ENCODE results near the gene ROR2. TPM values are rescaled to one million over a fixed set of nuclear protein-coding genes. Genes with fewer than 3 reads are reported as not detected.

Gene ROR2
- total and polyA plus RNA-seq, 2 experiments from 2014 or later = 7.1 to 12.9 TPM

- H3K79me2 ChIP-seq (ENCODE audit: insufficient read depth) = peaks cover 28% of the 10 kb centered on the region
- 45 to 50% methylated on average over 1 of the region's 1 CpG for whole genome bisulfite sequencing, 2 experiments (ENCODE audit: low coverage in 1 of 2, low lambda C conversion rate in 2 of 2, missing lambda C conversion rate in 2 of 2)
Observed at GRCh38 chr9:91905237-91905650, 44.8 kb downstream of the ROR2 start.

GRCh38 chr9:91904588-91905236, 45.3 kb downstream of the ROR2 start:
- Histone ChIP-seq H3K9me3 (ENCODE audit: low read depth) (no peaks in the 10 kb centered on the region), H3K79me2 (ENCODE audit: insufficient read depth) (peaks cover 31% of the 10 kb centered on the region), H3K9ac (no peak overlapping the region), H3K4me2 (ENCODE audit: unreplicated experiment) (no peak overlapping the region), H2AFZ (no peak overlapping the region), H3K4me3 (no peak overlapping the region), H3K9me2 (ENCODE audit: insufficient read depth) (no peaks in the 10 kb centered on the region), H4K20me1 (ENCODE audit: insufficient read depth) (no peaks in the 10 kb centered on the region), H3K36me3 (ENCODE audit: low read depth) (no peaks in the 10 kb centered on the region), H3K4me1 (ENCODE audit: insufficient read depth) (peaks cover 10% of the 10 kb centered on the region), H3K27me3 (replicated peaks; ENCODE audit: insufficient read depth) (no peaks in the 10 kb centered on the region), H3K27ac (no peak overlapping the region), H3F3A (ENCODE audit: insufficient read depth) (no peaks in the 10 kb centered on the region)
- TF ChIP-seq EZH2 (IDR thresholded peaks at IDR 0.05; ENCODE audit: insufficient read depth, poor library complexity, severe bottlenecking) (no peak), EZH2phosphoT487 (IDR thresholded peaks at IDR 0.05; ENCODE audit: insufficient read depth, low read depth) (no peak)
- WGBS, 2 experiments (ENCODE audit: low coverage in 1 of 2, low lambda C conversion rate in 2 of 2, missing lambda C conversion rate in 2 of 2) = 84 to 90% methylated on average over 9 to 10 of the region's 10 CpGs
- in situ Hi-C loops (cut with MboI) = no loop called here
- no peak for DNase-seq

More at GRCh38 chr9:91905237-91905650, 44.8 kb downstream of the ROR2 start:
- Histone ChIP-seq H3K4me2 (ENCODE audit: unreplicated experiment) (no peak overlapping the region), H3K27me3 (replicated peaks; ENCODE audit: insufficient read depth) (no peaks in the 10 kb centered on the region), H3K9me2 (ENCODE audit: insufficient read depth) (no peaks in the 10 kb centered on the region), H3F3A (ENCODE audit: insufficient read depth) (no peaks in the 10 kb centered on the region), H3K36me3 (ENCODE audit: low read depth) (no peaks in the 10 kb centered on the region), H2AFZ (no peak overlapping the region), H3K9ac (no peak overlapping the region), H3K4me3 (no peak overlapping the region), H3K27ac (no peak overlapping the region), H3K4me1 (ENCODE audit: insufficient read depth) (peaks cover 10% of the 10 kb centered on the region), H4K20me1 (ENCODE audit: insufficient read depth) (no peaks in the 10 kb centered on the region), H3K9me3 (ENCODE audit: low read depth) (no peaks in the 10 kb centered on the region)
- DNase-seq = no peak
- TF ChIP-seq EZH2 (IDR thresholded peaks at IDR 0.05; ENCODE audit: insufficient read depth, poor library complexity, severe bottlenecking) (no peak), EZH2phosphoT487 (IDR thresholded peaks at IDR 0.05; ENCODE audit: insufficient read depth, low read depth) (no peak)
- in situ Hi-C loops (cut with MboI) = no loop called here

- no peak overlapping the region for H3K9ac ChIP-seq
- no peaks in the 10 kb centered on the region for H4K20me1 ChIP-seq (ENCODE audit: insufficient read depth)
- TF ChIP-seq EZH2phosphoT487 (IDR thresholded peaks at IDR 0.05; ENCODE audit: insufficient read depth, low read depth) (no peak), EZH2 (IDR thresholded peaks at IDR 0.05; ENCODE audit: insufficient read depth, poor library complexity, severe bottlenecking) (no peak)
- no peaks in the 10 kb centered on the region for H3K9me3 ChIP-seq (ENCODE audit: low read depth)
- in situ Hi-C loops (cut with MboI) = no loop called here
- H3K36me3 ChIP-seq (ENCODE audit: low read depth) = no peaks in the 10 kb centered on the region
- H3F3A ChIP-seq (ENCODE audit: insufficient read depth) = no peaks in the 10 kb centered on the region
- no peak for DNase-seq
- 84 to 87% methylated on average over 12 of the region's 12 CpGs for WGBS, 2 experiments (ENCODE audit: low coverage in 1 of 2, low lambda C conversion rate in 2 of 2, missing lambda C conversion rate in 2 of 2)
- H3K27ac ChIP-seq = no peak overlapping the region
- H3K79me2 ChIP-seq (ENCODE audit: insufficient read depth) = peaks cover 36% of the 10 kb centered on the region
- no peaks in the 10 kb centered on the region for H3K9me2 ChIP-seq (ENCODE audit: insufficient read depth)
- H3K27me3 ChIP-seq (replicated peaks; ENCODE audit: insufficient read depth) = no peaks in the 10 kb centered on the region
- H3K4me1 ChIP-seq (ENCODE audit: insufficient read depth) = peaks cover 10% of the 10 kb centered on the region
- no peak overlapping the region for H3K4me2 ChIP-seq (ENCODE audit: unreplicated experiment)
- H3K4me3 ChIP-seq = no peak overlapping the region
- no peak overlapping the region for H2AFZ ChIP-seq
Observed at GRCh38 chr9:91903126-91903911, 46.7 kb downstream of the ROR2 start.

- 86 to 88% methylated on average over 11 of the region's 11 CpGs for WGBS, 2 experiments (ENCODE audit: low coverage in 1 of 2, low lambda C conversion rate in 2 of 2, missing lambda C conversion rate in 2 of 2)
- in situ Hi-C loops (cut with MboI) = no loop called here
- Histone ChIP-seq H2AFZ (no peak overlapping the region), H3K4me2 (ENCODE audit: unreplicated experiment) (no peak overlapping the region), H3K79me2 (ENCODE audit: insufficient read depth) (peaks cover 36% of the 10 kb centered on the region), H3K4me1 (ENCODE audit: insufficient read depth) (peaks cover 12% of the 10 kb centered on the region), H3K27ac (no peak overlapping the region), H3K9ac (no peak overlapping the region), H3K27me3 (replicated peaks; ENCODE audit: insufficient read depth) (no peaks in the 10 kb centered on the region), H4K20me1 (ENCODE audit: insufficient read depth) (no peaks in the 10 kb centered on the region), H3K9me2 (ENCODE audit: insufficient read depth) (no peaks in the 10 kb centered on the region), H3F3A (ENCODE audit: insufficient read depth) (no peaks in the 10 kb centered on the region), H3K9me3 (ENCODE audit: low read depth) (no peaks in the 10 kb centered on the region), H3K36me3 (ENCODE audit: low read depth) (no peaks in the 10 kb centered on the region), H3K4me3 (no peak overlapping the region)
- DNase-seq = no peak
- TF ChIP-seq EZH2phosphoT487 (IDR thresholded peaks at IDR 0.05; ENCODE audit: insufficient read depth, low read depth) = no peak
- no peak for TF ChIP-seq EZH2 (IDR thresholded peaks at IDR 0.05; ENCODE audit: insufficient read depth, poor library complexity, severe bottlenecking)
Observed at GRCh38 chr9:91902475-91903125, 47.4 kb downstream of the ROR2 start.

Data from GM23248 (cell line).